Fibroblast of skin of abdomen (primary cell): ENCODE results near the gene MT3.

Experiments
- DNase-seq: peaks from one replicate; pipeline ENCODE4 v3.0.0-alpha.2; 2013

MT3 gene

DNA sequence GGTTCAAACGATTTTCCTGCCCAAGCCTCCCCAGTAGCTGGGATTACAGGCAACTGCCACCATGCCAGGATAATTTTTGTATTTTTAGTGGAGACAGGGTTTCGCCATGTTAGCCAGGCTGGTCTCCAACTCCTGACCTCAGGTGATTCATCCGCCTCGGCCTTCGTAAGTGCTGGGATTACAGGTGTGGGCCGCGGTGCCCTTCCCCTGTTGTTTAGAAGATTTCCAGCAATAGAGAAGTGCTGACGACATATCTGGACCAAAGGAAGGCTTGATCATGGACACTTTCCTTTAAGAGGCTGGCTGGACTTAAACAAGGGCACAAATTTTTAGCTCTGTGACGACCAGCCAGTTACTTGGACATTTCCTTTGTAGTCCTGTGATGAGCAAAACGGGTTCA is 41.9 kb downstream of the MT3 start:
- no peak for DNase-seq

DNA sequence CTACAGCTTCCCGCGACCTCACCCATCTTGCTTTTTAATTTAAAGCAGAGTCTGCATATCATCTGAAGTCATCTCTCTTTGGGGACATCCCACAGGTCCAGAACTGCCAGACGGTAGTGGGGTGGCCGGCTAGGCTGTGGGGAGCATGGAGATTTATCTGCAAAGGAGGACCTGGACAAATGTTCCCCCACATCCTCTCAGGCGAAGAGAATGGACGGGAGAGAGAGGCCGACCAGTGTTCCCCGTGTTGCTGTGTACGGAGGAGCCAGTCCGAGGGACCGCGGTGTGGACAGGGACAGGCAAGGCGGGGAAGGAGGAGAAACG is 42.5 kb downstream of the MT3 start:
- no peak for DNase-seq

DNA sequence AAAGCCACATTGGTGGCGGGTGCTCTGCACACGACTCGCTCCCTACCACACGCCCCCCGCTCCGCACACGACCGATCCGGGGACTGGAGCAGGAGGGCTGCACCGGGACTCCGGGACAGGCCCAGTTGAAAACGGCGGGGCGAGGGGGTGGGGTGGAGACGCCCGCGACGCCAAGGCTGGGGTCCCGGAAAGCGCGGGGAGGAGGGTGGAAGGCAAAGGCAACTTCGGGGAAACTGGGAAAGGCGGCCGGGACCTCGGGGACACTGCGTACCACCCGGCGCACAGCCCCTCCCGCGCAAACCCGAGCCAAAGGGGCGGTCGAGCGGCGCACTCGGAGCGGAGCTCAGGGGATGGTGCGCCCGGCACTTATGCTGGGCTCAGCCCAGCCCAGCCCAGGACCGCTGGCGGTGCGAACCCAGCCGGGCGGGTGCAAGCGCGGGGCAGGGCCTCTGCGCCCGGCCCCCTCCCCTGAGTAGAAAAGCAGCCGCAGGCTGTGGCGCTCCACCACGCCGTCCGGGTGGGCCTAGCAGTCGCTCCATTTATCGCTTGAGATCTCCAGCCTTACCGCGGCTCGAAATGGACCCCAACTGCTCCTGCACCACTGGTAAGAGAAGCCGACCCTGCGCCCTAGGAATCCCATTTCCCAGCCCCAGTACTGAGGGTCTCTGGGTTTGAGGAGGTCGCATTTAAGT is 43.0 kb downstream of the MT3 start, which contains the start of gene MT1M:
MT1M (plus strand) TSS at position 504 of the 692 bp plus-strand sequence; CDS start at position 577, 73 bp downstream.
- DNase-seq = no peak

DNA sequence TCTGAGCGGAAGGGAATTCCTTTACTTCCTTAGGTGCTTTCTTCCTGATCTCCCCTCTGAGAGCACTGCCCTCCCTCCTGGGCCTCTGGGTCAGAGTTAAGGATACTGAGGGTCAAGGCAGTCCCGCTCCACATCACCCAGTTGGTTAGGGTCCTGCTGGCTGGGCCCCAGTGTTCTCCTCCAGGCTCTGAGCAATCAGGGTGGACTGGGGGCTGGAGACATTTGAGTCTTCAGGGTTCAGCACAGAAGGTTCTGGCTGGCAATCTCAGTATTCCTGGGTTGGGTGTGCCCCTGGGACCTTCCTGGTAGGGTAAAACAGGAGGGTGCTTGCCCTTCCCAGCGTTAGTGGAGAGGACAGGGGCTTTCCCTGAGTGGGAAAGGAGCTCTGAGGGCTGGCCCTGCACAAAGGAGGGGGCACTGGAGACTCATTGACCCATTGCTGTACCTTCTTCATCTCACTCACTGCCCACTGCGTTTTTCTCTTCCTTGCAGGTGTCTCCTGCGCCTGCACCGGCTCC is 43.6 kb downstream of the MT3 start:
- no peak for DNase-seq

DNA sequence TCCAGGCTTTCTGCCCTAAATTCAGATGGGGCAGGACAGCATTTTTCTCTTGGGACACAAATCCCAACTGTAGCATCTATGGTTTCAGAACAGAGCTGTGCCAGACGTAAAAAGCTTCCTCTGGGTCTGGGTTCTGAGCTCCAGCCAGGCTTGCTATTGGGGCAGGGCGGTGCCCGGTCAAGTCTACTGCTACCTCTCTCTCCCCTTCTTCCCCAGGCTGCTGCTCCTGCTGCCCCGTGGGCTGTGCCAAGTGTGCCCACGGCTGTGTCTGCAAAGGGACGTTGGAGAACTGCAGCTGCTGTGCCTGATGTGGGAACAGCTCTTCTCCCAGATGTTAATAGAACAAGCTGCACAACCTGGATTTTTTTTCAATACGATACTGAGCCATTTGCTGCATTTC is 44.2 kb downstream of the MT3 start:
- no peak for DNase-seq

DNA sequence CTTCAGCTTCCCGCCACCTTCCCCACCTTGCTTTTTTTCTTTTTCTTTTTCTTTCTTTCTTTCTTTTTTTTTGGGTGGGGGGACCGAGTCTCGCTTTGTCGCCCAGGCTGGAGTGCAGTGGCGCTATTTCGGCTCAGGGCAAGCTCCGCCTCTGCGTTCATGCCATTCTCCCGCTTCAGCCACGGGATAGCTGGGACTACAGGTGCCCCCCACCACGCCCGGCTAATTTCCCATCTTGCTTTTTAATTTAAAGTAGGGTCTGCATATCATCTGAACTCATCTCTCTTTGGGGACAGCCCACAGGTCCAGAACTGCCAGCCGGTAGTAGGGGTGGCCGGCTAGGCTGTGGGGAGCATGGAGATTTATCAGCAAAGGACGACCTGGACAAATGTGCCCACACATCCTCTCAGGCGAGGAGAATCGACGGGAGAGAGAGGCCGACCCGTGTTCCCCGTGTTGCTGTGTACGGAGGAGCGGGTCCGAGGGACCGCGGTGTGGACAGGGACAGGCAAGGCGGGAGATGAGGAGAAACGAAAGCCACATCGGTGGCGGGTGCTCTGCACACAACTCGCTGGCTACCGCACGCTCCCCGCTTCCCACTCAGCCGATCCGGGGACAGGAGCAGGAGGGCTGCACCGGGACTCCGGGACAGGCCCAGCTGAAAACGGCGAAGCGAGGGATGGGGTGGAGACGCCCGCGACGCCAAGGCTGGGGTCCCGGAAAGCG is 45.5 kb downstream of the MT3 start:
- no peak for DNase-seq

DNA sequence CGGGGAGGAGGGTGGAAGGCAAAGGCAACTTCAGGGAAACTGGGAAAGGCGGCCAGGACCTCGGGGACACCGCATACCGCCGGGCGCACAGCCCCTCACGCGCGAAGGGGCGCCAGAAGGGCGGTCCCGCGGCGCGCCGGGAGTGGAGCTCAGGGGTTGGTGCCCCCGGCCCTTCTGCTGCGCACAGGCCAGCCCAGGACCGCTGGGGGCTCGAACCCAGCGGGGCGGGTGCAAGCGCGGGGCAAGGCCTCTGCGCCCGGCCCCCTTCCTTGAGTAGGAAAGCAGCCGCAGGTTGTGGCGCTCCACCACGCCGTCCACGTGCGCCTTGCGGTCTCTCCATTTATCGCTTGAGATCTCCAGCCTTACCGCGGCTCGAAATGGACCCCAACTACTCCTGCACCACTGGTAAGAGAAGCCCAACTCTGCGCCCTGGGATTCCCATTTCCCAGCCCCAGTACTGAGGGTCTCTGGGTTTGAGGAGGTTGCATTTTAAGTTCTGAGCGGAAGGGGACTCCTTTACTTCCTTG is 46.2 kb downstream of the MT3 start:
- DNase-seq = no peak

DNA sequence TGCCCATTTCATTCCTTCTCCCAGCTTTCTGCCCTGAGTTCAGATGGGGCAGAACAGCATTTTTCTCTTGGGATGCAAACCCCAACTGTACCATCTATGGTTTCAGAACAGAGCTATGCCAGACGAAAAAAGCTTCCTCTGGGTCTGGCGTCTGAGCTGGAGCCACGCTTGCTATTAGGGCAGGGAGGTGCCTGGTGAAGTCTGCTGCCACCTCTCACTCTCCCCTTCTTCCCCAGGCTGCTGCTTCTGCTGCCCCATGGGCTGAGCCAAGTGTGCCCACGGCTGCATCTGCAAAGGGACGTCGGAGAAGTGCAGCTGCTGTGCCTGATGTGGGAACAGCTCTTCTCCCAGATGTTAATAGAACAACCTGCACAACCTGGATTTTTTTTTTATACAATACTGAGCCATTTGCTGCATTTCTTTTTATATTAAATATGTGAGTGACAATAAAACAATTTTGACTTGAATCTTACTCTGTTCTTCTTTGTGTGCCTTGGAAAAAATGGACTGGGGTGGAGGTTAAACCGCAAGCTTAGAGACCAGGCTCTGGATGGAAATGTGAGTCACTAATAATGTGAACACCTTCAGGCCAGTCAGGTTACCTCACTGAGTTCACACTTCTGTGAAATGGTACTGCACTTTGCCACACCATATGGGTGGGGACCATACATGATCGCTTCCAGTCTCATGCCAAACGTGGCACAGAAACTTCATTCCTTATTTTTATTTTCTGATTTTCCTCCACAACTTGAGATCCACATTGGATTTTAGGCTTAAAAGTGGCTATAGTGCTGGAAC is 47.5 kb downstream of the MT3 start:
- no peak for DNase-seq

DNA sequence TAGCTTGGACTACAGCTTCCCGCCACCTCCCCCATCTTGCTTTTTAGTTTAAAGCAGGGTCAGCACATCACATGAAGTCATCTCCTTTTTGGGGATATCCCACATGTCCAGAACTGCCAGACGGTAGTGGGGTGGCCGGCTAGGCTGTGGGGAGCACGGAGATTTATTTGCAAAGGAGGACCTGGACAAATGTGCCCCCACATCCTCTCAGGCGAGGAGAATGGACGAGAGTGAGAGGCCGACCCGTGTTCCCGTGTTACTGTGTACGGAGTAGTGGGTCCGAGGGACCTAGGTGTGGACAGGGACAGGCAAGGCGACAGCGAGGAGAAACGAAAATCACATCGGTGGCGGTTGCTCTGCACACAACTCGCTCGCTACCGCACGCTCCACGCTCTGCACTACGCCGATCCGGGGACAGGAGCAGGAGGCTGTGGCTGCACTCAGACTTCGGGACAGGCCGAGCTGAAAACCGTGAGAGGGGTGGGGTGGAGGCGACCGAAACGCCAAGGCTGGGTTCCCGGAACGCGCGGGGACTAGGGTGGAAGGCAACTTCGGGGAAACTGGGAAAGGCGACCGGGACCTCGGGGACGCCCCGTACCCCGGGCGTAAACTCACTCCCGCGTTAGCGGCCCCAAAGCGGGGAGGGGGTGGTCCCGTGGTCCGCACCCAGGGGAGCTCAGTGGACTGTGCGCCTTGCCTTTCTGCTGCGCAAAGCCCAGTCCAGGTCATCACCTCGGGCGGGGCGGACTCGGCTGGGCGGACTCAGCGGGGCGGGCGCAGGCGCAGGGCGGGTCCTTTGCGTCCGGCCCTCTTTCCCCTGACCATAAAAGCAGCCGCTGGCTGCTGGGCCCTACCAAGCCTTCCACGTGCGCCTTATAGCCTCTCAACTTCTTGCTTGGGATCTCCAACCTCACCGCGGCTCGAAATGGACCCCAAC is 48.8 kb downstream of the MT3 start, which contains the start of gene MT1A:
MT1A (plus strand) TSS at position 853 of the 937 bp plus-strand sequence; CDS start at position 926, 73 bp downstream.
- DNase-seq = no peak

DNA sequence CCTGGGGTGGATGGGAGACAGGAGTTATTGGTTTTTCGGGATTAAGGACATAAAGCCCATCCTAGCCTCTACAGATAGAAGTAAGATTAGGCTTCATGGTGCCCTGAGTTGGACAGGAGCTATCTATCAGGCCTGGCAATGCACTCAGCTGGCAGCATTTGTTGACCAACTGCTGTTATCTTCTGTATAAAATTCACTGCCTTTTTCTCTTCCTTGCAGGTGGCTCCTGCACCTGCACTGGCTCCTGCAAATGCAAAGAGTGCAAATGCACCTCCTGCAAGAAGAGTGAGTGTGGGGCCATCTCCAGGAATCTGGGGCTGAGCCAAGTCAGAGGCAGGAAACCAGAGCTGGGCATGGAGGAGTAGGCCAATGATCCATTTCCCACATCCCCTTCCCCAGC is 49.7 kb downstream of the MT3 start:
- DNase-seq = no peak

DNA sequence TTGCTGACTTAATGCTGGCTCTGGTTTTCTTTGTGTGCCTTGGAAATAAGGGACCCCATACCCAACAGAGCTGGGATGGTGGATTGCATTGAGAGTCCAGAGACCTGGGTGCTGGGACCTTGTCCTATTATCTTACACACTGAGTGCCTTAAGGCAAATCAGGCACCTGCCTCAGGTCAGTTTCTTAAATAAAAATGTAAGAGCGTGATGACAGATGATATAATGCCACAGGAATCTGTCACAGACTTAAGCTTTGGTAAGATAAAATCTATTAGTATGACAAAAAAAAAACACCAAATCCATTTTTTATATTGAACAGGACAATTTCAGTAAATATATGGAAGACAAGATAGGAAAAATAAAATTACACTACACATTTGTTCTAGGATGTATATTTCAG is 50.7 kb downstream of the MT3 start:
- no peak for DNase-seq
